OCI-LY7 (cell line): ENCODE results near the gene INTS3. TPM values are rescaled to one million over a fixed set of nuclear protein-coding genes. Genes with fewer than 3 reads are reported as not detected.
A peak's percentile ranks its signal among the peaks of the same experiment; 100 is the strongest.

Experiments used
- BruUV-seq: library from RNA; stranded (reverse); fragments of 400-500 nt; replicated peaks from 2 replicates; lab custom pipeline; 2021; lab: Mats Ljungman, UMichigan
- CTCF ChIA-PET: fragments of 300-600 bp; sonication (Branson Sonifier 250); formaldehyde crosslinking; loops from one replicate; lab custom pipeline; 2022; ENCODE audit warnings: antibody characterized with exemption; ENCODE audit not compliant: unreplicated experiment; lab: Charles Lee
- POLR2A ChIA-PET: fragments of 300-600 bp; sonication (Branson Sonifier 250); formaldehyde crosslinking; loops from one replicate; lab custom pipeline; 2022; ENCODE audit warnings: antibody characterized with exemption; lab: Charles Lee
- DNase-seq: peaks from one replicate; pipeline ENCODE4 v3.0.0-alpha.2; 2015; ENCODE audit warnings: low spot score
- H2AFZ ChIP-seq: fragments of 200-600 bp; sonication (generic), shearing (Covaris generic); 2 replicates; pipeline ENCODE4 v1.6.1; 2014; ENCODE audit warnings: mild to moderate bottlenecking, antibody characterized with exemption, low read length, moderate library complexity
- H3K27ac ChIP-seq: fragments of 200-600 bp; sonication (generic); 2 replicates; pipeline ENCODE4 v1.5.1; 2014; ENCODE audit warnings: mixed run types, low read depth, mild to moderate bottlenecking, moderate library complexity, low read length, inconsistent platforms; ENCODE audit not compliant: poor library complexity, severe bottlenecking
- H3K36me3 ChIP-seq: fragments of 200-600 bp; sonication (generic); 2 replicates; pipeline ENCODE4 v1.6.1; 2014; ENCODE audit warnings: mild to moderate bottlenecking, antibody characterized with exemption, low read length, moderate library complexity, mixed read lengths; ENCODE audit not compliant: insufficient read depth
- H3K4me1 ChIP-seq: fragments of 200-600 bp; sonication (generic); 2 replicates; pipeline ENCODE4 v1.5.1; 2014; ENCODE audit warnings: mild to moderate bottlenecking, low read length; ENCODE audit not compliant: insufficient read depth, poor library complexity, severe bottlenecking
- H3K4me2 ChIP-seq: fragments of 200-600 bp; sonication (generic); 2 replicates; pipeline ENCODE4 v1.6.1; 2014; ENCODE audit warnings: mild to moderate bottlenecking, low read length
- H3K4me3 ChIP-seq: fragments of 200-600 bp; sonication (generic); 2 replicates; pipeline ENCODE4 v1.5.1; 2014; ENCODE audit warnings: mild to moderate bottlenecking, low read depth, low read length; ENCODE audit not compliant: poor library complexity, severe bottlenecking
- H3K79me2 ChIP-seq: fragments of 200-600 bp; sonication (generic); 2 replicates; pipeline ENCODE4 v1.6.1; 2016; ENCODE audit warnings: low read depth, mild to moderate bottlenecking, low read length, moderate library complexity, mixed read lengths; ENCODE audit not compliant: insufficient read depth
- H3K9me2 ChIP-seq: fragments of 200-600 bp; sonication (generic); 2 replicates; pipeline ENCODE4 v1.6.1; 2016; ENCODE audit warnings: mild to moderate bottlenecking, low read length, mixed read lengths; ENCODE audit not compliant: insufficient read depth
- H3K9me3 ChIP-seq: fragments of 200-600 bp; sonication (generic); 2 replicates; pipeline ENCODE4 v1.6.1; 2014; ENCODE audit warnings: mild to moderate bottlenecking, mixed run types, low read length, mixed read lengths
- H4K20me1 ChIP-seq: fragments of 200-600 bp; sonication (generic); 2 replicates; pipeline ENCODE4 v1.6.1; 2014; ENCODE audit warnings: mild to moderate bottlenecking, antibody characterized with exemption, low read length, moderate library complexity, mixed read lengths; ENCODE audit not compliant: insufficient read depth
- CTCF ChIP-seq: fragments of 200-600 bp; sonication (generic); conservative IDR thresholded peaks from 2 replicates; pipeline ENCODE4 v1.5.1; 2014; ENCODE audit warnings: mild to moderate bottlenecking, antibody characterized with exemption, low read length, moderate library complexity, mixed read lengths
- EZH2phosphoT487 ChIP-seq: fragments of 200-600 bp; sonication (generic); IDR thresholded peaks from 2 replicates; pipeline ENCODE4 v1.6.1; 2018; ENCODE audit warnings: low read depth, borderline replicate concordance, mild to moderate bottlenecking, mixed run types, antibody characterized with exemption, low read length, moderate library complexity, mixed read lengths
- intact Hi-C: fragments of 100-400 bp; cut with micrococcal nuclease; formaldehyde crosslinking; loops from one replicate; pipeline ENCODE4 v1.10.0; 2022; ENCODE audit not compliant: unreplicated experiment
- total RNA-seq, 2 experiments: library from RNA; depleted of rRNA in 1 of 2; stranded (reverse); fragments of >200 nt in 1 of 2; shearing (Covaris generic) in 1 of 2; gene quantifications; 2 replicates each; pipeline ENCODE4 v1.2.3, GENCODE V29; 2014 to 2022

The INTS3 gene
- total RNA-seq, 2 experiments from 2014 or later, result 33.5 to 67.3 TPM

- intact Hi-C loops, result loop anchor here (2.0 kb wide), 1 partner anchor 117 kb away; no protein-coding TSS in a partner anchor
- Histone ChIP-seq H3K9me3 (no peaks in the 10 kb centered on the region), H3K27ac (no peak overlapping the region)
Observed at GRCh38 chr1:153803470-153804056, 75.7 kb downstream of the INTS3 start.

GRCh38 chr1:153804112-153804511 lies 76.3 kb downstream of the INTS3 start:
- Histone ChIP-seq H3K9me2 (no peaks in the 10 kb centered on the region), H3K79me2 (no peaks in the 10 kb centered on the region), H3K4me3 (no peak overlapping the region), H2AFZ (no peak overlapping the region), H3K4me2 (peak overlapping the region; percentile 29), H3K9me3 (no peaks in the 10 kb centered on the region), H4K20me1 (no peaks in the 10 kb centered on the region), H3K36me3 (peaks cover 37% of the 10 kb centered on the region; the same call in 1 of the 2 replicates), H3K27ac (peak overlapping the region; percentile 86), H3K4me1 (peaks cover 37% of the 10 kb centered on the region)
- intact Hi-C loops, result loop anchor here (2.0 kb wide), 1 partner anchor 117 kb away; no protein-coding TSS in a partner anchor
- no peak for DNase-seq
- ChIA-PET POLR2A (interaction anchor here (0.6 to 1.5 kb wide), 6 partner anchors 13 to 186 kb away, joined by 3 to 8 read pairs (median 3); partner anchors contain the start of genes JTB and RPS27), CTCF (interaction anchor here (1.6 kb wide), 1 partner anchor 183 kb away, joined by 3 read pairs; no protein-coding TSS in a partner anchor)
- TF ChIP-seq EZH2phosphoT487 (no peak), CTCF (no peak)
- BruUV-seq, result no TSS peak

More at GRCh38 chr1:153803470-153804056, 75.7 kb downstream of the INTS3 start:
- no peak overlapping the region for H2AFZ ChIP-seq
- H3K4me3 ChIP-seq, result no peak overlapping the region
- H3K36me3 ChIP-seq, result peaks cover 32% of the 10 kb centered on the region; the same call in 1 of the 2 replicates
- H4K20me1 ChIP-seq, result no peaks in the 10 kb centered on the region
- TF ChIP-seq EZH2phosphoT487, result no peak
- no peak for TF ChIP-seq CTCF
- H3K9me2 ChIP-seq, result no peaks in the 10 kb centered on the region
- H3K4me1 ChIP-seq, result peaks cover 37% of the 10 kb centered on the region
- ChIA-PET POLR2A (interaction anchor here (1.5 kb wide), 1 partner anchor 12 kb away, joined by 3 read pairs; no protein-coding TSS in a partner anchor), CTCF (interaction anchor here (1.6 kb wide), 1 partner anchor 183 kb away, joined by 3 read pairs; no protein-coding TSS in a partner anchor)
- H3K79me2 ChIP-seq, result no peaks in the 10 kb centered on the region
- 0 out of 2 replicates have a peak overlapping the region, but pooled peaks have one; percentile 16 for H3K4me2 ChIP-seq
- no TSS peak for BruUV-seq
- DNase-seq, result no peak
